GM19240 (cell line): ENCODE measurements around the gene MCF2L.
"Not testable (repeated sequence)": the region's sequence is repeated elsewhere in the genome, so short reads cannot be mapped to it uniquely, and the experiment has no call there.

Source experiments
- DNase-seq: peaks from one replicate; pipeline ENCODE4 v3.0.0; 2011; ENCODE audit warnings: low spot score; ENCODE audit not compliant: insufficient read length

Gene MCF2L

DNA sequence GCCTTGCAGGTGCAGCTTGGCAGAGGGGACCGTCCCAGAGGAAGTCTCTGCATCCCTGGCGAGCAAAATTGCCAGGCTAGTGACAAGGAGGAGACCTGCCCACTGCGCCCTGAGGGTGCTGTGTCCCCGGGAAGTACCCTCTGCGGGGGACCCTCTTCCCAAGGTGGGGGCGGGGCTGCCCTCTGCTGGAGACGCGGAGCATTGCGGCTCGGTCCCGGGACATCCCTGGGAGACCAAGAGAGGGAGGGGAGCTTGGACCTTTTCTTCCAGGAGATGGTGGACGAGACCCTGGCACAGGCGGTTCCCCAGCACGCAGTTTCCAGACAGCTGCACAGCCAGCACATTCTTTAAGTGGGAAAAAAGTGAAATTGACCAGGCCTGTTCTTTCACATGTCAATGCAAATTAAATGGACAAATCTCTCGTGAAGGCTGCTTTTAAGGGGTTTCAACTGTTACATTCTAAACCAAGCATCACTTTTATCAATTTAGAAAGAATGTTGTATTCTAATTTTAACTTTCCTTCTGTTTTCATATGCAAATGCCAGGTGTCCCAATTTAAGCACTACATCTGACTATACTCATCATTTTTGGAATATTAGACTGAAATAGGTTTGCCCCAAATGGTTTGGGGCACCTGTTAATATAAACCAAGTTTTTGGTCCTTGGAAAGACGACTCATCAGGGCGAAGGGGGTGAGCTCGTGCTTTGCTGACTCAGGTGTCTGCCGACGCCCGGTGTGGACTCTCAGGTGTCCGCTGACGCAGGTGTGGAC, 60.7 kb downstream of the MCF2L start:
- DNase-seq = no peak

DNA sequence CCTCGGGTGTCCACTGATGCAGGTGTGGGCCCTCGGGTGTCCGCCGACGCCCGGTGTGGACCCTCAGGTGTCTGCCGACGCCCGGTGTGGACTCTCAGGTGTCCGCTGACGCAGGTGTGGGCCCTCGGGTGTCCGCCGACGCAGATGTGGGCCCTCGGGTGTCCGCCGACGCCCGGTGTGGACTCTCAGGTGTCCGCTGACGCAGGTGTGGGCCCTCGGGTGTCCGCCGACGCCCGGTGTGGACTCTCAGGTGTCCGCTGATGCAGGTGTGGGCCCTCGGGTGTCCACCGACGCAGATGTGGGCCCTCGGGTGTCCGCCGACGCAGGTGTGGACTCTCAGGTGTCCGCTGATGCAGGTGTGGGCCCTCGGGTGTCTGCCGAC, 61.2 kb downstream of the MCF2L start:
- DNase-seq = not testable (repeated sequence)

DNA sequence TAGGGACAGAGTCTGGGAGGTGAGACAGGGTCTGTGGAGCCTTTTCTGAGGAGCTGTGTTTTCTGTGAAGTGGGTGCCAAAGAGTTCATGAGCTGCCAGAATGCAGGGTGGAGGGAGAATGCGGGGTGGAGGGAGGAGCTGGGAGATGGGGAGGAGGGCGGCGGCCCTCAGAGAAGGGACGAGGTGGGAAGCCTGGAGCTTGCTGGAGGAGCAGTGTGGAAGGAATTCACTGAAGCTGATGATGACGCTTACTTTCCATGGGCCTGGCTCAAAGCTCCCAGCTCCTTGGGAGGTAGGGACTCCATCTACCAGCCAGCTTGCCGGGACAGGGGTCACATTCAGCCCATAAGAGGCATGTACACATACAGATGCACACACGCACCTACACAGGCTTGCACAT, 62.5 kb downstream of the MCF2L start:
- DNase-seq = no peak

DNA sequence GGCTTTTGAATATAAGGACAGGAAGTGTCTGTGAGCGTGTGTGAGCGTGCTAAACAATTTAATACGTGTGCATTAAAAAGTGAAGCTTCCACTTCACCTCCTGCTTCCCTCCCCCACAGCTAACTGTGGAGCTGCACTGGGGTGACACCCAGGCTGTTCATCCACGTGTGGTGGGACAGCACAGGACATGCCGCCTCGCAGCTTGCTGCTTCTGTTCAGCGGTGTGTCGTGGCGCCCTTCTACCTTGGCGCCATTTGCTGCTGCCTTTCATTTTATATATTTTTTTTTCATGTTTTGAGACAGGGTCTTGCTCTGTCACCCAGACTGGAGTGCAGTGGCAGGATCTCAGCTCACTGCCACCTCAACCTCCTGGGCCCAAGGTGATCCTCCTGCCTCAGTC, 63.3 kb downstream of the MCF2L start:
- DNase-seq = no peak

DNA sequence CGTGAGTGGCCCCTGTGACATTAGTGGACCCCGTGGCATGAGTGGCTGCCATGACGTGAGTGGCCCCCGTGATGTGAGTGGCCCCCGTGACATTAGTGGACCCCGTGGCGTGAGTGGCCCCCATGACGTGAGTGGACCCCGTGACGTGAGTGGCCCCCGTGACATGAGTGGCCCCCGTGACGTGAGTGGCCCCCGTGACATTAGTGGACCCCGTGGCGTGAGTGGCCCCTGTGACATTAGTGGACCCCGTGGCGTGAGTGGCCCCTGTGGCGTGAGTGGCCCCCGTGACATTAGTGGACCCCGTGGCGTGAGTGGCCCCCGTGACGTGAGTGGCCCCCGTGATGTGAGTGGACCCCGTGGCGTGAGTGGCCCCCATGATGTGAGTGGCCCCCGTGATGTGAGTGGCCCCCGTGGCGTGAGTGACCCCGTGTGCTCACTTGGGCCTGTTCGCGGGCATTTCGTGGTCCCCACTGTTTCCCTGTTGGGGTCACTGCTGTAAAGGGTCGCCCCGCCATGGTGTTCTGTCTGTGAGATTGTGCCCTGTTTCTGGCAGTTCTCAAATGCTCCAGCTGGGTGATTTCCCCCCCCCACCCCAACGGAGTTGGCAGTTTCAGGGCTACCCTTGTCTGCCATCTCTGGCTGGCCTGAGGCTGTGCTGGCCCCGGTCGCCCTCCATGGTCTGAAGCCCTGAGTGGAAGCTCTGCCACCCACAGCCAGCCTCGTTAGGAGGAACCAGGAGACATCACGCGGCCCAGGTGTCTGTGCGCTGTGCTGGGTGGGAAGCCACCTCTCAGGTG, 64.2 kb downstream of the MCF2L start:
- DNase-seq = no peak

DNA sequence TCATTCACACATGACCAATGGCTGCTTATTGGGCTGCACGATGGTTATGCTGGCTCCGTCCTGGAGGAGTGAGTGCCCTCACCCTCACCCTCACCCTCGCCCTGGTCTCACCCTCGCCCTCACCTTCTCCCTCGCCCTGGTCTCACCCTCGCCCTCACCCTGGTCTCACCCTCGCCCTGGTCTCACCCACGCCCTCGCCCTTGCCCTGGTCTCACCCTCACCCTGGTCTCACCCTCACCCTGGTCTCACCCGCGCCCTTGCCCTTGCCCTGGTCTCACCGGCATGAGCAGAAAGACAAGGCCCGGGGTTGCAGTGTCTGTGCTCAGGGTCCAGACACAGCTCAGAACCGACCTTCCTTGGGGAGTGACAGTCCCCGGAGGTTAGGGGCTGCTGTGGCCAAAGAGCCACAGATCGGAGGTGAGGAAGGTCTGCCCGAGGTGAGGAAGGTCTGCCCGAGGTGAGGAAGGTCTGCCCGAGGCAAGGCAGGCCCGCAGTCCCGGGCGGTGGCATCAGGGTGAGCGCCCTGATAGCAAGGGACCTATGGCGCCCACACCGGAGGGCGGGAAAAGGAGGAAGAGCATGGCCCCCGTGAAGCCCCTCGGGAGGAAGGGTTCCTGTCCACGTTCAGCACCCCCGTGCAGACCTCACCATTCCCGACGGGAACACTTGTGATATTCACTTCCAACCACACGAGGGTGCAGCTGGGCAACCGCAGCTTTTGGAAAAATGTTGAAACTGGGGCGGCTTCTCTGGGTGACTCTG, 65.6 kb downstream of the MCF2L start:
- DNase-seq = no peak

DNA sequence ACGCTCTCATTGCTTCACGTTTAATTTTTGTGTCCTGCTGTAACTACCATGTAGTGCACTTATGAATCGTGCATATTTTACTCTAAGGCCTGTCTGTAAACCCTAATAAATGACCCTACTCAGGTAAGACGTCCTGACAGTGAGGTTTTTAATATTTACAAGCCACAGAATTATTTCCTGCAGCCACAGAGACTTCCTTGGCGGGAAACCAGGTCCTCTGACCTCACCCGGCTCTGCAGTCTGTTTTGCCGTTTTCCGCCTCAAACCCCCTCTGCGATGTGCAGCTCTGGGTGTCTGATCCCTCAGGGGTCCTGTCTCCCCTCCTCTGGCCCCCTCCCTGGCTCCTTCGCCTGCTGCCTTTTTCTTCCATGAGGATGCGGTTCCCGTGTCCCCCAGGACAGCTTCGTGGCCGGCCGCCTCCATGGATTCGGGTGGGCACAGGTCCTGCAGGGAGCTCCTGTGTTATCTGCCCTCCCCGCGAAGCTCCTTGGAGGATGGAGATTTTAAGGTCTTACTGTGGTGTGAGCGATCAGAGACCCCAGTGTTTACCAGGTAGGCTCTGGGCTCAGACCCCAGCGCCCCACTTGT, 66.3 kb downstream of the MCF2L start:
- DNase-seq = no peak

DNA sequence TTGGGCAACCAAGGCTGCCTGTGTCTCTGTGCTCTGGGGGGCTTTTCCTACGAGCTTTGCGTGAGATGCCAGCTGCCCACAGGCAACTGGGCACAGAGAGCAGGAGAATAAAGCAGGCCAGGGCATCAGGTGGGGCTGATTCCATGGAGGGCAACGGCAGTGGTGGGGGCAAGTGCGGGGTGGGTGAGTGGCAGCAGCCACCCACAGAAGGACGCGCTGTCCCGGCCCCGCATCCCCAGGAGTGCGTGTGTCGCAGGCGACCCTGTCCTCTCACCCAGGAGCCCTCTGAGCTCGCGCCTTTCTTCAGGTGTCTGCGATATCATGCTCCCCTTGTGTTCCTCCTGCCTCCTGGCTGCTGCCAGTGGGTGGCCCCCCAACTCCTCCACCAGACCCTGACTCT, 67.4 kb downstream of the MCF2L start:
- DNase-seq = no peak

DNA sequence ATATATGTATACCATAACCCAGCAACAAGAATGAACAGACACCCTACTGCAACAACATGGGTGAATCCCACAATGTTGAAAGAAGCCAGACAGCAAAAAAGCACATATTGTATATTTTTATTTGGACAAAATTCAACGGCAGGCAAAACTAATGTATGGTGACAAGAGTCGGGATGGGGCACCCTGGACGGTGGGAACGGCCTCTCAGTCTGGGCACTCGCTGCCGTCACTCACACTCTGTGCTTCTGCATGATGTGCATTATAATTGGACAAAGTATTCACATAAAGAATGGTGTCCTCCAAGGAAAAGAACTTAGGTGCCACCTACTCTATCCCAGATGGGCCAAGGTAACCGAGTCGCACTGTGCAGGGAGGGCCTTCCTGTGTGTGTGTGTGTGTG, 71.0 kb downstream of the MCF2L start:
- DNase-seq = no peak

DNA sequence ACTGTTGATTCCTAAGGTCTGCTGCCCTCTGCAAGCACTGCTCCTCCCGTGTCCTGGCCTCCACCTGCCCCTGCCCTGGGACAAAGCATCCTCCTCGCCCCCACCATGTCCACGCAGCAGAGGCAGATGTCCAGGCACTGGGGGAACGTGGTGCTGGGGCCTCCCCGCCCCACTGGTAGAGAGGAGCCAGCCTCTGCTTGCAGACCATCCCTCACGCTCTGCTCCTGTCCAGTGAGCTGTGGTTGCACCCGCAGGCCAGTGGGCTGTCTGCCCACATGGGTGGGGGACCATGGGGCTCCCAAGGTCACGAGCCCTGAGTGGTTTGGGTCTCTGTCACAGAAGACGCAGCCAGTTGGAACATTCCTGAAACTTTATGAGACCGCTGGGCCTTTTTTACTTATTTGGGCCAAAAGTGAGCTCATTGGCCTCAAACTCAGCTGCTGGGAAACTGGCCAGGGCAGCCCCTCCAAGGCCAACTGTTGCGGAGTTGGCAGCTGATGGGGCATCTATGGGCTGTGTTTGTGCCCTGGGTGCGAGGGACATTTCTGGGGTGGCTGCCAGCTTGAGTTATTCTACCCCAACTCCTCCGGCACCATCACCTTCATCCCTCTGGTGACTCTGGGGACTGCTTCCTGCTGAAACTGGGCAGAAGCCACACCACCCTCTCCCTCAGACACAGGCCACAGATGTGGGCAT, 71.7 kb downstream of the MCF2L start:
- DNase-seq = no peak

DNA sequence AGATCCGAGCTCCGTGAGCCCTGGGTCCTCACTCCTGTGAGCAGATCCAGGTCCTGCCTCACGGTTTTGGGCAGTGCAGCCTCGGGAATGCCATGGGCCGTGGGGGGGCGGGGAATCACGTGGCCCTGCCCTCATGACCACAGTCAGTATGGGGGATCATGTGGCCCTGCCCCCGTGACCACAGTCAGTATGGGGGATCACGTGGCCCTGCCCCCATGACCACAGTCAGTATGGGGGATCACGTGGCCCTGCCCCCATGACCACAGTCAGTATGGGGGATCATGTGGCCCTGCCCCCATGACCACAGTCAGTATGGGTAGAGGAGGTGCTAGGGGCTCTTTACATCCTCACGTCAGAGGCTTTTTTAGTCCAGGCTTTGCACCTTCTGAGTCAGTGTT, 72.3 kb downstream of the MCF2L start:
- DNase-seq = no peak

DNA sequence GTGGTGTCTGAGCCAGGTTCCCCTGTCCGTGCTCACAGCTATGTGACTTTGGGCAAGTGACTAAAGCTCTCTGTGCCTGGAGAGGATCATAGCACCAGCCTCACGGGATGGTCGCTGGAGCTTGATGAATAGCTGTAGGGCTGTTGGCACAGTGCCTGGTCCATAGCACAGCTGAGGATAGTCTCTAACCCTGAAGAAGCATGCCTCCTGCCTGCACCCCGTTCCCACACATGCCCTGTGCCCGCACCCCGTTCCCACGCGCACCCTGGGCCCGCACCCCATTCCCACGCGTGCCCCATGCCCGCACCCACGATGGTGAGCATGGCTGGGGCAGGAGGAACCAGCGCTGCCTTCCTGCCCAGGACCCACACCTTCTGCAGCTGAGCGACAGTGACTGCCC, 72.9 kb downstream of the MCF2L start:
- no peak for DNase-seq

DNA sequence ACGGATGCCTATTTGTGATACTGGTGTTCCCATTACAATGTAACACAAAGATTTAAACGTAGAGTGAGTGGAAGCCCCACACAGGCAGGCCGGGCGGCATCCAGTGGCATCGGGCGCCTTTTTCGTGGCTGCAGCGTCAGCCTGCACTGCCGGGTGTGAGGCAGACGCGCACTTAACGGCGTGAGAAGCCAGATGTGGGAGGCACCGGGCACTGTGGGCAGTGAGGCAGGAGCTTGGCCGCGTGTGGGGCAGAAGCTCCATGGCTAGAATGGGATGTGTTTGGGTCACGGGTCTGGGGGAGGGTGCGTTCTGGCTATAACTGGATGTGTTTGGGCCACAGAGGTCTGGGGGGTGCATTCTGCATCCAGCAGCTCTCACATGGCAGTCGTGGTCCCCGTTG, 73.4 kb downstream of the MCF2L start:
- no peak for DNase-seq

DNA sequence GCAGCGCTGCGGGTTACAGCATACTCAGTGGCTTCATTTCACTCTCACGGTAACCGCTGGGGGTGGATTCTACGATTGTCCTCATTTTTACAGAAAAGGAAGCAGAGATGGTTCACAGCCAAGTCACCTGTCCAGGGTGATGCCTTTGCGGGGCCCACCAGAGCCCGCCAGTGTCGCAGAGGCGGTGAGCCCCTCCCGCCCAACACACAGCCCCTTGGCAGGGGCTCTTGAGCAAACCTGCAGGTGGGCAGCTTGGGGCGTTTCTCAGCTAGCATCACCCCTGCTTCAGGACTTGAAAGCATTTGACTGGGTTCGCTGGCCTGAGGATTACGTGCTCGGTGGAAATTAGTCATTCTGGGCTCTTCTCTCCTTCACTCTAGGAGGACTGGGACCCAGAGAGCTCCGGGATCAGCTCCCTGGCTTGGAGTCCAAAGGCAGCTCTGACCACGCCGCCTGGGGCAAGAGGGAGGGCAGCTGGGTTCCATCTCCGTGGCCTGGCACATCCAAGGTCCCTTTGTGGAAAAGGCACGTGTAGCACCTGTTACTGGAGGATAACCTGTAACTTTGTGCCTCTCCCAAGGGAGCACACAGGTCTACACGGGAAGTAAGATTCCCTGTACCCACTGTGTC, 74.1 kb downstream of the MCF2L start:
- DNase-seq = no peak

DNA sequence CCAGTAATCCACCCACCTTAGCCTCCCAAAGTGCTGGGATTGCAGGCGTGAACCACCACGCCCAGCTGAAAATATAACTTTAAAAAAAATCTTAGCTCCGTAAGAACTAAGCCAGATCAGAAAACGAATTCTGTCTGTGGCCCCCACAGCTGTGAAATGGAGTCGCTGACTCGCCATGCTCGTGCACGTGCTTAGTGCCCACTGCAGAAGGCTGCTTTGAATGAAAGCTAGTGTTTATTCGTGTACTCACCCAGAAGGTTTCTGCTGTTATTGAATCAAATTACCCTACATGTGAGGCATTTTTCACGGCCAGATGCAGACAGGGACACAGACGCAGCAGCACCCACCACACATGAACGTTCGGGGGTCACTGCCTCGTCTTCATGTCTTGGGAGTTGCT, 74.9 kb downstream of the MCF2L start:
- DNase-seq = no peak

DNA sequence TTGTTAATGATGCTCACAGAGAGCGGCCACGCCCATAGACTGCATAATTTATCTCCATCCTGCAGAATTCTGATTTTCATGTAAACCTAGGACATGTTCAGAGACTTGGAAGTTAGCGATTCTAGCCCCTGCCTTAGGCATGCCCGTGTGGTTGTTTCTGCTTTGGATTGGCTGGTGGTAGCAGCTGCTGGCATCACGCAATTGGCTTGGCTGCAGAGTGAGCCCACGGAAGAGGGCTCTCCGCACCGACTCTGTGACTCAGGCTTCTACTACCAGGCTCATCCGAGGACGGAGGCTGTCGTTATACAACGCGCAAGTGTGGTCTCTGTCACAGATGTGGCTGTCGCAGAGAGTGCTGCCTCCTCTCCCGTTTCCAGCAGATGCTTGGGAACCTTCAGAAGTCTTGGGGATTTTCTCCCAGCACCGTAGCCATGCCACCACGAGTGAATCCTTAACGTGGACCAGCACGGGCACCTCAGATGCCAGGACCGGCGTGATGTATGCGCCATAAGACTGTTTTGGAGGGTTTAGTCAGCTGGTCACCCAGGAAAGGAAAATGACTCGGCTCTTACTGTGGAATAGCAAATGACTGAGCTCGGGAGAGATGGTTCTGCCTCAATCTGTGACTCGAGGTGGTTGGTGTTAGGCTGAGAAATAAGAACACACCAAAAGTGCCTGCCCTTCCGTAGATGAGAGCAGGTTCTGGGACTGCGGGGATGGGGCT, 75.5 kb downstream of the MCF2L start:
- no peak for DNase-seq

DNA sequence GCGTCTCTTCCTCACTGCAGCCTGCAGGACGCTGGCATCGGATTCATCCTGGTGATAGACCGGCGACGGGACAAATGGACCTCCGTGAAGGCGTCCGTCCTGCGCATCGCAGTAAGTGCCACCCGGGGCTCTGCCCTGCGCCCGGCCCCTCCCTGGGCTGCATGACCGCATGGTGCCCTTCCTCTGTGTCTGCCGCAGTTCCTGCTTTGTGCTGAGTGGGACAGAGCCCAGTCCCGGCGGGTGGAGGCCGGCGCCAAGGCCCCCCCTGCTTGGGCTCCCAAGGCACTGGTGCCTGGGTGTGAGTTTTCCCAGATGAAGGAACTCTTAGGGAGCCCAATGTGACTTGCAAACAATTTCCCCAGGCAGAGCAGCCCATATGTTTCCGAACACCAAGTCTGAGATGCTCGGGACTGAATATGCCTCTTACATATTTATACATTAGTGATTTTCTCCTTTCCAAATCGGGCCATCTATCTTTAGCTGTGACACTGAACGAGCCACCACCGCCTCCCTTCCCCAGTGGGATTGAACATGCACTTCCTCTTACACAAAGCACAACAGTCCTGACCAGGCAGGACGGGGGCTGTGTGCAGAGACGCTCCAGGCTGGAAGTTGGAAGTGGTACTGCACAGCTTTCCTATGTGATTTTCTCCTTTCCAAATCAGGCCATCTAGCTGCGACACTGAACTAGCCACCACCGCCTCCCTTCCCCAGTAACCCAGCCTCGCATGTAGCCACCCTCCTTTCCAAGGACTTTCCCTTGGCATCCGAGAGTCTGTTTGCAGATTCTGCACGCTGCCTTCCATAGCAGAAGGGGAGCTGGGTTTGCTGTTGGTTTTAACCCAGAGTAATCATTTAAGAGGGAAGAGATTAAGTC, 76.5 kb downstream of the MCF2L start:
- no peak for DNase-seq

DNA sequence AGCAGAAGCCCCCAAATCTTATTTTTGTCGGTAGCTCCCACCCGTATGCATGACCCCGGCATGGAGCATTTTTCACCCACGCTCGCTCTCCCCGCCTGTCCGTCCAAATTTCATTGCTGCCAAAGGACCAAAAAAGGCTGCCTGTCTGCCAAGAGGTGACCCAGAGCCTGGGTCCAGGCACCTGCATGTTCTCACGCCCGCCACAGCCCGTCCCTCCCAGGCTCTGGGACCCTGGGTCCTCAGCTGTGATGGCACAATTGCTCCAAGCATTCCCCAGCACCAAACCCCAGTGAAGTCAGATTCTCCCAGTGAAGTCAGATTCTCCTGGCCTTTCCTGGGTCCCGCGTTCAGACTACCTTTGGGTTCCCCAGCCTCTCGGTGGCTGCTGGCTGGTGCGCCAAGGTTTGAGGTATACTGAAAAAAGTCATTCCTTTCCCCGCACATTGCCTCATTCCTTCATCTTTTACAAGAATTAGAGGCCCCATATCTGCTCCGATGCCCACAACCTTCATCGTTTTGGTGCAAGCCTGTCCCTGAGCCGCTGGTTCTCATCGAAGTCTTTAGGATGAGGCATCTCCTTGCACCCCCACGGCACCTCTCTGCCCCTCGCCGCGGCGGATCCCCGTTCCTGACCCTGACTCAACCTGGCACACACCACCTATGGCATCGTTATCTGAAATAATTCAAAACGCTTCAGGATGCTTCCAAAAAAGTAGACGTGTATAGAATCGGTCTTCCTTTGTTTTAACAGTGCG, 77.3 kb downstream of the MCF2L start:
- DNase-seq = no peak

DNA sequence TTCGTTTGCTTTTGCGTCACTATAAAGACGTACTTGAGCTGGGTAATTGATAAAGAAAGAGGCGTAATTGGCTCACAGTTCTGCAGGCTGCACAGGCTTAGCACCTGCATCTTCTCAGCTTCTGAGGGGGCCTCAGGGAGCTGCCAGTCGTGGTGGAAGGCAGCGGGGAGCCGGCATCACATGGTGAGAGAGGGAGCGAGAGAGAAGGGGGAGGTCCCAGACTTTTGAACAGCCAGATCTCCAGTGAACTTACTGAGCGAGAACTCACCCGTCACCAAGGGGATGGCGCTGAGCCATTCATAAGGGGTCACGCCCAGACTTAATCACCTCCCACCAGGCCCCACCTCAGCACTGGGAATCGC, 77.8 kb downstream of the MCF2L start:
- DNase-seq = no peak
